ENCODE data around the gene ARHGAP12. TPM values are rescaled to one million over a fixed set of nuclear protein-coding genes. Genes with fewer than 3 reads are reported as not detected.
A peak's percentile ranks its signal among the peaks of the same experiment; 100 is the strongest.
"Not testable (repeated sequence)": the region's sequence is repeated elsewhere in the genome, so short reads cannot be mapped to it uniquely, and the experiment has no call there.

ARHGAP12 gene
- total and polyA plus RNA-seq, 2 donors from 2014 or later, result 15.0 to 30.9 TPM

- Histone ChIP-seq H3K27me3 (ENCODE audit: control insufficient read depth, insufficient read depth, low read length) (no peaks in the 10 kb centered on the region), H3K4me3 (ENCODE audit: low read length in 3 of 3) (no peak overlapping the region), H3K9me3 (ENCODE audit: control insufficient read depth in 2 of 3, insufficient read depth in 1 of 3, low read length in 3 of 3) (no peaks in the 10 kb centered on the region), H3K27ac (ENCODE audit: low read depth in 2 of 2, low read length in 2 of 2) (no peak overlapping the region), H3K9ac (ENCODE audit: low read length in 3 of 3) (no peak overlapping the region), H3K36me3 (ENCODE audit: control insufficient read depth in 2 of 3, insufficient read depth in 3 of 3, low read length in 3 of 3) (no peaks in the 10 kb centered on the region), H3K4me1 (ENCODE audit: control insufficient read depth in 2 of 3, insufficient read depth in 2 of 3, low read depth in 1 of 3, low read length in 3 of 3) (no peaks in the 10 kb centered on the region)
- TF ChIP-seq CTCF (IDR thresholded peaks at IDR 0.05; ENCODE audit: borderline replicate concordance, extremely low read depth, insufficient read depth), result no peak
- DNase-seq (no peak), FAIRE-seq (no peak)
- intact Hi-C loops (cut with DNase I), result no loop called here
Observed at GRCh38 chr10:31771331-31771831, 157.2 kb downstream of the ARHGAP12 start.

- H3K4me1 ChIP-seq (ENCODE audit: control insufficient read depth in 2 of 3, insufficient read depth in 2 of 3, low read depth in 1 of 3, low read length in 3 of 3), result no peaks in the 10 kb centered on the region
- DNase-seq (no peak), FAIRE-seq (no peak)
- H3K27me3 ChIP-seq (ENCODE audit: control insufficient read depth, insufficient read depth, low read length), result no peaks in the 10 kb centered on the region
- intact Hi-C loops (cut with DNase I), result no loop called here
- no peak overlapping the region for H3K4me3 ChIP-seq (ENCODE audit: low read length in 3 of 3)
- no peak overlapping the region for H3K27ac ChIP-seq (ENCODE audit: low read depth in 2 of 2, low read length in 2 of 2)
- H3K9me3 ChIP-seq (ENCODE audit: control insufficient read depth in 2 of 3, insufficient read depth in 1 of 3, low read length in 3 of 3), result no peaks in the 10 kb centered on the region
- TF ChIP-seq CTCF (IDR thresholded peaks at IDR 0.05; ENCODE audit: borderline replicate concordance, extremely low read depth, insufficient read depth), result peak; percentile 78
- H3K36me3 ChIP-seq (ENCODE audit: control insufficient read depth in 2 of 3, insufficient read depth in 3 of 3, low read length in 3 of 3), result no peaks in the 10 kb centered on the region
- H3K9ac ChIP-seq (ENCODE audit: low read length in 3 of 3), result no peak overlapping the region
Observed at GRCh38 chr10:31770307-31770902, 158.2 kb downstream of the ARHGAP12 start.

- Histone ChIP-seq H3K36me3 (ENCODE audit: control insufficient read depth in 2 of 3, insufficient read depth in 3 of 3, low read length in 3 of 3) (no peaks in the 10 kb centered on the region), H3K9me3 (ENCODE audit: control insufficient read depth in 2 of 3, insufficient read depth in 1 of 3, low read length in 3 of 3) (no peaks in the 10 kb centered on the region), H3K9ac (ENCODE audit: low read length in 3 of 3) (no peak overlapping the region), H3K27ac (ENCODE audit: low read depth in 2 of 2, low read length in 2 of 2) (no peak overlapping the region), H3K4me1 (ENCODE audit: control insufficient read depth in 2 of 3, insufficient read depth in 2 of 3, low read depth in 1 of 3, low read length in 3 of 3) (no peaks in the 10 kb centered on the region), H3K27me3 (ENCODE audit: control insufficient read depth, insufficient read depth, low read length) (no peaks in the 10 kb centered on the region), H3K4me3 (ENCODE audit: low read length in 3 of 3) (no peak overlapping the region)
- no peak for TF ChIP-seq CTCF (IDR thresholded peaks at IDR 0.05; ENCODE audit: borderline replicate concordance, extremely low read depth, insufficient read depth)
- no peak for FAIRE-seq
- intact Hi-C loops (cut with DNase I), result no loop called here
- no peak for DNase-seq
Observed at GRCh38 chr10:31769564-31769963, 159.1 kb downstream of the ARHGAP12 start.

DNA sequence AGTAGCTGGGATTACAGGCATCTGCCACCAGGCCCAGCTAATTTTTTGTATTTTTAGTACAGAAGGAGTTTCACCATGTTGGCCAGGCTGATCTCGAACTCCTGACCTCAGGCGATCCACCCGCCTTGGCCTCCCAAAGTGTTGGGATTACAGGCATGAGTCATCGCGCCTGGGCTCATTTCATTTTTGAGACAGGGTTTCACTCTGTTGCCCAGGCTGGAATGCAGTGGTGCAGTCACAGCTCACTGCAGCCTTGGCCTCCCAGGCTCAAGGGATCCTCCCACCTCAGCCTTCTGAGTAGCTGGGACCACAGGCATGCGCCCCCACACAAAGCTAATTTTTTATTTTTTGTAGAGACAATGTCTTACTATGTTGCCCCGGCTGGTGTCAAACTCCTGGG is 159.7 kb downstream of the ARHGAP12 start:
- not testable (repeated sequence) for H3K9ac ChIP-seq (ENCODE audit: low read length in 3 of 3)

More for the DNA sequence above, 159.7 kb downstream of the ARHGAP12 start:
- FAIRE-seq; H3K4me1 ChIP-seq (ENCODE audit: control insufficient read depth in 2 of 3, insufficient read depth in 2 of 3, low read depth in 1 of 3, low read length in 3 of 3); H3K27ac ChIP-seq (ENCODE audit: low read depth in 2 of 2, low read length in 2 of 2); DNase-seq; H3K9me3 ChIP-seq (ENCODE audit: control insufficient read depth in 2 of 3, insufficient read depth in 1 of 3, low read length in 3 of 3); intact Hi-C loops (cut with DNase I); H3K27me3 ChIP-seq (ENCODE audit: control insufficient read depth, insufficient read depth, low read length); H3K36me3 ChIP-seq (ENCODE audit: control insufficient read depth in 2 of 3, insufficient read depth in 3 of 3, low read length in 3 of 3); H3K4me3 ChIP-seq (ENCODE audit: low read length in 3 of 3): not testable (repeated sequence)

Data from kidney (tissue), 14 donors.